Renal cortex interstitium (tissue), 15 donors: ENCODE measurements around the gene CLIC3. TPM values are rescaled to one million over a fixed set of nuclear protein-coding genes. Genes with fewer than 3 reads are reported as not detected.
A peak's percentile ranks its signal among the peaks of the same experiment; 100 is the strongest.

Experiments used
- DNase-seq, 11 donors: peaks; one replicate each; pipeline ENCODE4 v3.0.0-alpha.2; 2013; ENCODE audit warnings: low read depth in 9 of 11, low spot score in 4 of 11; ENCODE audit errors: extremely low read depth in 1 of 11
- long read RNA-seq, 16 experiments: transcript quantifications; one replicate each; lab custom pipeline, GENCODE V29; 2026
- polyA plus RNA-seq, 3 donors: library from polyadenylated mRNA; unstranded; fragments of 120-200 nt; gene quantifications; one replicate each; pipeline ENCODE4 v1.2.1, GENCODE V29; 2013; ENCODE audit not compliant: insufficient read length in 3 of 3

The CLIC3 gene
- polyA plus RNA-seq = under 1 TPM; 0.37 to 0.75 (median 0.39) TPM
- long read RNA-seq, donor 1, partial matches to known transcripts = 0 of 2 reads
- long read RNA-seq, donor 1, other reads (novel, unspliced or antisense) = 0 of 2 reads
- long read RNA-seq, donor 2 = 0 reads
- long read RNA-seq, donor 3 = 0 reads
- long read RNA-seq, donor 4, partial matches to known transcripts = 0 of 1 reads
- long read RNA-seq, donor 4, other reads (novel, unspliced or antisense) = 0 of 1 reads
- long read RNA-seq, donor 5 = 0 reads
- long read RNA-seq, donor 6, partial matches to known transcripts = 0 of 3 reads
- long read RNA-seq, donor 6, other reads (novel, unspliced or antisense) = 0 of 3 reads
- long read RNA-seq, donor 7, partial matches to known transcripts = 0 of 1 reads
- long read RNA-seq, donor 7, other reads (novel, unspliced or antisense) = 0 of 1 reads
- long read RNA-seq, donor 8 = 0 reads
- long read RNA-seq, donor 9, partial matches to known transcripts = 0 of 2 reads
- long read RNA-seq, donor 9, other reads (novel, unspliced or antisense) = 0 of 2 reads
- long read RNA-seq, donor 10, partial matches to known transcripts = 0 of 1 reads
- long read RNA-seq, donor 10, other reads (novel, unspliced or antisense) = 0 of 1 reads
- long read RNA-seq, donor 11 = 0 reads
- long read RNA-seq, donor 12, partial matches to known transcripts = 0 of 1 reads
- long read RNA-seq, donor 12, other reads (novel, unspliced or antisense) = 0 of 1 reads
- long read RNA-seq, donor 13 = 0 reads
- long read RNA-seq, donor 14 = 0 reads
- long read RNA-seq, donor 15 = 0 reads
- long read RNA-seq, donor 16, partial matches to known transcripts = 0 of 2 reads
- long read RNA-seq, donor 16, other reads (novel, unspliced or antisense) = 0 of 2 reads

- DNase-seq = no peak
These were observed at the start of gene CLIC3 for GRCh38 chr9:136996361-136997292. Gene CLIC3, minus strand, starts transcription at chr9:136996568. Its CDS starts 25 bp downstream, at chr9:136996543.

DNA sequence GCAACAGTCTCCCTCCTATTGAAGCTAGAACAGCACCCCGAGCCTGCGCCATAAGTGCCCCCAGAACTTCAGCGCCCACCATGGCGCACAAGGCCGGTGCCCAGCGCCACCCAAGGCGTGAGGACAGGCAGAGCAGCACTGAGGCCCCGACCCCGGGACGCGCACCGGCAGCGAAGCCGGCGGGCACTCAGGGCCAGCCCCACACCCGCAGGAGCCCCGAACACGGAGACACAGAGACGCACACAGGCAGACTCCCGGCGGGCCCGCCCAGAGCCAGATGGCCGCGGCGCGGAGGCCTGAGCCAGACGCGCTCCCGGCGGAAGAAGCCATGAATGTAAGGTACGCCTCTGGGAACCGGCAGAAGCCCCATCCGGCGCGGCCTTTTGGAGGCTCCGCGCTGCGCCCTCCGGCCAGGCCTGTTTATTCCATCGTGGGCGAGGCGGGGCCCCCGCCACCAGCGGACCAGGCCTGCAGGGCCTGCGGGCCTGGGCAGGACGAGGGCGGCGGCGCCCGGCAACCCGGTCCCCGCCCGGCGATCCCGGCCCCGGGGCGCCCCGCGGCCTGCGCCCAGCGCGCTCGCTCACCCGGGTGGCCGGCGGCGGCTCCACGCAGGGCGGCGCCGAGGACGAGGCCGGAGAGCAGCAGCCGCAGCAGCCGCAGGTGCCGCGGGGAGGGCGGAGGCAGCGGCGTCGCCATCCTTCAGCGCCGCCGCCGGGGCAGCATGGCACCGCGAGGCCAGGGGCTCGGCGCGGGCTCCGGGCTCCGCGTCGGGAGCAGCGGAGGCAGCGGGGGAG lies 49.1 kb upstream of the CLIC3 start:
- no peak for DNase-seq

DNA sequence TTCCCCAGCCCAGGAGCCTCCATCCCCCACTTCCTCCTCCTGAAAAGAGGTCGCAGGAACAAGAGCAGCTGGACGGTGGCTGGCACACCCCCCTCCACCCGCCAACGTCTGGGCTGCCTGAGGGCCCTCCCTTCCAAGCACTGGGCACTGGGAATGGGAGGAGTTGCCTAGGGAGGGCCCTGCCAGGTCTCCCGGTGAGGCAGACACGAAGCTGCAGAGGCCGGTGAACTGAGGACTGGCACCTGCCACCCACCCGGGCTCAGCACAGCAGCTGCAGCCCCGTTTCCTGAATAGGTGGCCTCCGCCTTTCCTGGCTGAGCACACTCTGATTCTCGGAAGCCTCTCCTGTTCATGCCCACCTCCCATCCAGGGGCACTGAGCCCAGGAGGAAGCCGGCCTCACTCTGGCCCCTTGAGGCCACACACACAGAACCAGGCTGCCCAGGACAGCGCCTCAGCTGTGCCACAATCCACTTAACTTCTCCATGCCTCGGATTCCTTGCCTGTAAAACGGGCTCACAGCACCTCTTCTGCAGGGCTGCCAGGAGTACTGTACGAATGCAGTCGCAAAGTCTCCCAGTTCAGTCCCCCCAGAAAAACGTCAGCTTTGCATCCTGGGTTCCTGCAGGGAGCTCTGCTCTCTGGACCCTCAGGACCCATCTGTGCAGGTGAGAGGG lies 48.3 kb upstream of the CLIC3 start:
- DNase-seq = no peak

DNA sequence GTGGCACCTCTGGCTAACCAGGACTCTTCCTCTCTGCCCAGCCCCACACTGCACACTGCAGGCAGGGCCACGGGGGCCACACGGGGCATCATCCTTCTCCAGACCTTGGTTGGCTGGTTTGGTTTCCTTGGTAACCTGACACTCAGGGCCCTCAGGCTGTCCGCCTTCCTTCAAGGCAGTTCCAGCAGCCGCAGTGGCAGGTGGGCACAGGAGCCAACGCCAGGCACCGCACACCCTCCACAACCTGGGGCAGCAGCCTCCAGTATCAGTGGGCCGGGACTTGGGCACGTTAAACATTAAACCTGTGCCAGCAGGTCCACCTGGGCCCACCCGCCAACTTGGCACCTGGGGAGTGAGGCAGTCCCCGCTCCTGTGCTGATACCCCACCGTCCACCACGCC lies 47.7 kb upstream of the CLIC3 start:
- no peak for DNase-seq

DNA sequence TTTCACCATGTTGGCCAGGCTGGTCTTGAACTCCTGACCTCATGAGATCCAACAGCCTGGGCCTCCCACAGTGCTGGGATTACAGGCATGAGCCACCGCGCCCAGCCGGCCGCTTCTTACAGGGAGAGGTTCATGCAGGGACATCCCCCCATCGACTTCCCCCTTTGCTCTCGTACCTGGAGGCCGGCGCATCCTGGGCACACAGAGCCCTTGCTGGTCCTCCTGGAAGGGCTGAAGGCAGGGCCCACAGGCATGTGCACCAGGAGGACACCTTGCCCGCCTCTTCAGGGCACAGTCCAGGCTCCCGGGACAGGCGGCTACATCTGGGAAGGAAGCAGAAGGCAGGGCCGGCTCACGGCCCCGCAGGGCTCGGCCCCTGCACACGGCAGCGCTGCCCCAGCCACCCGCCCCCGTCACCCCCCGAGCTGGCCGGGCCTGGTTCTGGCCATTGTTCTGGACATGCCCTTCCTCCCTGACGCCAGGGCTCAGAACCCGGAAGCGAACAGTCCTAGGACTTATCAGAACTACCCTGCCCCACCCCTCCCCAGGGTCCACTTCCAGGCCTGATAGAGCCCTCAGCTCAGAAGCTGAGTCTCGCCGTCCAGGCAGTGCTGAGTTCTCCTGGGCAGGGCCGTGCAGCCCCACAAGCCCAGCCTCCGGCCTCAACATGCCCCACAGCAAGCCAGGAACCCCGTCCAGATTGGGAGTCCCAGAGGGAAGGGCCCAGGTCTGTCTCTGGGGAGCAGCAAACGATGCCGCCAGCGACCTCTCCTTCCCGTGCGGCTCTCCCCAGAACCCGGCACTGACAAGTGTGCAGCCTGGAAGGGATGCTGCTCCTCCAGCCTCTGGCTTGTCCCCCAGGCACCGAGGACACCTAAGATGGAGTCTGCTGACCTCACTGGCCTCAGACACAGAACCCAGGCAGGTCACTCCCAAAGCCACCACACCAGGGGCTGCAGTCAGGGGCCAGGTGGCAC lies 46.7 kb upstream of the CLIC3 start:
- DNase-seq = no peak

DNA sequence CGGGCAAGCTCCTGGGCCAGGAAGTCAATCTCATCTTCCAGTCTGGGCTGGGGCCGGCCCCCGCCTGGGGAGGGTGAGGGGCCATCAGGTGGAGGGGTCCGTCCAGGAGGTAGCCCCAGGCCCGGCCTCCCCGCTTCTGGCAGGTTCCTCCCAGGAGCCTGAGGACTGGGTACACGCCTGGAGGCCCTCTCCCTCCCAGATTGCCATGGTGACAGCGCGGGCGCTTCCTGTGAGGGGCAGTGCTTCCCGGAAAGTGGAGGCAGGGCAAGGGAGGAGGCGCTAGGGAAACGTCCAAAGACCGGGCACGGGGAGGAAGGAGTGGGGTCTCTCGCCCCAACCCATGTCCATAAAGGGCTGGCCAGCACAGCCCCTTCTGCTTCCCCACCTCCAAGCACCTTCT lies 44.8 kb upstream of the CLIC3 start:
- peak in 1 of 11 donors; percentile 34 for DNase-seq

DNA sequence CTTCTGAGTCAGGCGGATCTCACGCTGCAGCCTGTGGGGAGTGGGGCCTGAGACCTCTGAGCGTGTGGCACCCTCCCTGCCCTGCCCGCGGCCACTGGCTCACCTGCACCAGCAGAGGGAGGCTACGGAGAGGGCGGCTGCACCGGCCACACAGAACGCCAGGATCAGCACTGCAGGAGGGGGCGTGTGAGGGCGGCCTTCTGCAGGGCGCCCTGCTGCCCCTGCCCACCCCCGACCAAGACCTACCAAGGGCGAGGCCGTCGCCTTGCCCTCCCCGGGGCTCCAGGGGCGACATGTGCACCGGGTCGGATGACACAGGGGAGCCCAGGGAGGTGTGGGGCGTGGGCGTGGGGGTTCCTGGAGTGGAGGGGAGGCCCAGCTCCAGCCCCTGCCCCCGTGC lies 44.2 kb upstream of the CLIC3 start:
- DNase-seq = no peak

GRCh38 chr9:137039611-137040366 lies 43.4 kb upstream of the CLIC3 start:
- no peak for DNase-seq

GRCh38 chr9:137038916-137039315 lies 42.5 kb upstream of the CLIC3 start:
- no peak for DNase-seq

DNA sequence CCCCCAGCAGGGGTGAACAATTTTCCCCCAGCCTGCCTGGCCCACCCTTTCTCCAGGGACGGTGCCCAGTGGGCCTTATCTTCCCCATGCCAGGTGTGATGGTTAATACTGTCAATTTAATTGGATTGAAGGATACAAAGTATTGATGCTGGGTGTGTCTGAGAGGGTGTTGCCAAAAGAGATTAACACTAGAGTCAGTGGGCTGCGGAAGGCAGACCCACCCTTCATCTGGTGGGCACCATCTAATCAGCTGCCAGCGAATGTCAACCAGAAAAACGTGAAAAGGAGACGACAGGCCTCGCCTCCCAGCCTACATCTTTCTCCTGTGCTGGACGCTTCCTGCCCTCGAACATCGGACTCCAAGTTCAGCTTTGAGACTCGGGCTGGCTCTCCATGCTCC lies 41.1 kb upstream of the CLIC3 start:
- no peak for DNase-seq

DNA sequence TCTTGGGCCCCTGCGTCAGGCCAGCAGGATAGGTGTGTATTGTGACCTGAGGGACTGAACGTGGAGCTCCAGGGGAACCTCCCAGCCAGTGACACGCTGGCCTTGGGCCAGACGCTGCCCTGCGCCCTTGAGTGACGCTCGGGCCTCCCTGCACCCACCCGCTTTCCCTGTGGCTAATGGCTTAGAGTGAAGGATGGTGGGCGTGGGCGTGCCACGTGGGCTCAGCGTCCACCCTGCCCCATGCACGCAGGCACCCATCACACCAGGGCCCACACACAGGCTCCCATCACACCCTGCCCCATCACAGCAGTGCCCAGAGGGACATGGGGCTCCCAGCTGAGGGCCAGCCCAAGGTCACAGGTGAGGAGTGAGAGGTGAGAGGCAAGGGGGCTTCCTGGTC lies 40.7 kb upstream of the CLIC3 start:
- no peak for DNase-seq

DNA sequence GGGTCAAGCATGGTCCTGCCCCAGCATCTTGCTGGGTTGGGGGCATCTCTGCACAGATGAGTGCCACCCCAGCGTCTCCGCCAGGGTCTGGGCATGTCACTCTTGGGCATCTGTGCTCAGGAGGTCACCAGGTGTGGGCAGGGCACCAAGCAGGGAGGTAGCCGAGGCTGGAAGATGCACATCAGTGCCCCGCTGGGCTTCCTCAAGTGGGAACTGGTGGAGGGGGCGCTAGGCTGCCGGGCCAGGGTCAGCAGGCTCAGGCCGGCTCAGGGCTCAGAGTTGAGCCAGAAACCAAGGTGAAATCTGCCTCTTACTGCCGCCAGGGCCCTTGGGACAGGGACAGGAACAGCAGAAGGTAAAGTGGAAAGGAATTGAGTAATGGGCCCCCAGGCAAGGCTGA lies 39.6 kb upstream of the CLIC3 start:
- no peak for DNase-seq

DNA sequence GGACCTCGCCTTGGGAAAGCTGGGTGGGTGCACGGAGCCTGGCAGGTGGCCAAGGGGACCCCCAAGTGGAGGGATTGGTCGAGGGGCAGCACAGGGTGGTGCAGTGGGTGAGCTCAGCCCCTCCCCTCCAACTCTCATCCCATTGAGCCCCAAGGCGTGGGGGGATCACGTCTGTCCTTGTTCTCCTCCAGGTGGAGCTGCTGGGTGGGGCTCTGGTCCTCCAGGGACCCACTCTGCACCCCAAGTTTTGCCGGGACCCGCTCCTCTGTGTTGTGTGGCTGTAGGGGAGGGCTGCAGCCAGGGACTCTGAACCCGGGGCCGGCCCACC lies 39.1 kb upstream of the CLIC3 start:
- no peak for DNase-seq

DNA sequence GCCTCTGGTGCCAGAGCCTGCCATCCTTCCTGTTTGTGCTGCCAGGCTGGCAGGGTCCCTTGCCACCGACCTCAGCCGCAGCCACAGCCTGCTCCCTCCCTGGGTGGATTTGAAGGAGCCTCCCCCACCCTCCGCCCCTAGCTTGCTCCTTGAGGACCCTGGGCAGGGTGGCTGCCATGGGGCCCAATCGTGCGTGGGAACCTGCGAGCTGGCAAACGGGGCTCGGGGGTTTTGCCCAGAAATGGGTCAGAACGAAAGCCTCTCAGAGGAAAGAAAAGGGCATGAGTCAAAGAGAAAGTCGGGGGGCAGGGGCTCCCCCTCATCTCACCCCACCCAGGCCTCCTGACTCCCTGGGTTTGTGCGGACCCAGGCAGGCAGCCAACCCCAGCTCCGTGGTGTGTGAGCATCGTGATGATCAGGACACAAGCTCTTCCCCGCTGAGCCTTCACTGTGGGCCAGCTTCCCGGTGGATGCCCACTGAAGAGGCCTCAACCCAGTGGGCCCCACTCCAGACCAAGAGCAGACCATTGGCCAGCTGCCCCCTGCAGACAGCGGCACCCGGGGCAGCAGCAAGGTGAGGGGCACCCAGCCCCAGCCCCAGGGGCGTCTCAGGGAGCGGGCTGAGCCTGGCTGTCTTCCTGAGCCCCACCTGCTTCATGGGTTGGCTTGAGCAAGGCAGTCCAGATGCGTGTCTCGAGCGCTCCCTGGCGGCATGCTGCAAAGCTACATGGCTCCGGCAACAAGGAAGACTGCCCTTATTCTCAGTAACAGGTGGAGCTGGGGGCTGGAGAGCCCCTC lies 38.5 kb upstream of the CLIC3 start:
- DNase-seq = peak in 5 of 11 donors; percentile 72 to 75 (median 72)

GRCh38 chr9:137034039-137034708 lies 37.8 kb upstream of the CLIC3 start:
- DNase-seq = no peak
